Mesenchymal stem cell (in vitro differentiated cells and primary cell): Measurements from ENCODE around the gene CEP170B.

Experiments used
- DNase-seq: peaks from one replicate; pipeline ENCODE4 v3.0.0-alpha.2; 2013
- H2AFZ ChIP-seq: one replicate; pipeline ENCODE4 v1.6.1; 2013; ENCODE audit warnings: low read depth, mild to moderate bottlenecking, control low read depth, inconsistent platforms, low read length, moderate library complexity
- H2AK5ac ChIP-seq: 2 replicates; pipeline ENCODE4 v1.6.1; 2013; ENCODE audit warnings: low read length, moderate library complexity, mild to moderate bottlenecking, inconsistent platforms; ENCODE audit not compliant: severe bottlenecking
- H2BK120ac ChIP-seq: one replicate; pipeline ENCODE4 v1.6.1; 2013; ENCODE audit warnings: low read depth, mild to moderate bottlenecking, inconsistent platforms, low read length, moderate library complexity
- H2BK12ac ChIP-seq, 2 experiments: one replicate each; pipeline ENCODE4 v1.6.1; 2013; ENCODE audit warnings: inconsistent platforms in 2 of 2, low read length in 2 of 2, mild to moderate bottlenecking in 2 of 2, moderate library complexity in 2 of 2, control low read depth in 1 of 2
- H2BK15ac ChIP-seq: one replicate; pipeline ENCODE4 v1.6.1; 2013; ENCODE audit warnings: mild to moderate bottlenecking, low read depth, inconsistent platforms; ENCODE audit not compliant: poor library complexity, severe bottlenecking
- H2BK5ac ChIP-seq: 2 replicates; pipeline ENCODE4 v1.6.1; 2013; ENCODE audit warnings: low read depth, mild to moderate bottlenecking, low read length, control low read depth, inconsistent platforms; ENCODE audit not compliant: poor library complexity, severe bottlenecking
- H3K14ac ChIP-seq, 2 experiments: one replicate each; pipeline ENCODE4 v1.6.1; 2013; ENCODE audit warnings: inconsistent platforms in 2 of 2, low read length in 2 of 2, control low read depth in 1 of 2, mild to moderate bottlenecking in 1 of 2, moderate library complexity in 1 of 2
- H3K18ac ChIP-seq, 2 experiments: one replicate each; pipeline ENCODE4 v1.6.1; 2013; ENCODE audit warnings: inconsistent platforms in 2 of 2, low read length in 2 of 2, control low read depth in 1 of 2, low read depth in 1 of 2, mild to moderate bottlenecking in 1 of 2
- H3K23ac ChIP-seq, 2 experiments: one replicate each; pipeline ENCODE4 v1.6.1; 2013; ENCODE audit warnings: inconsistent platforms in 2 of 2, low read length in 2 of 2, mild to moderate bottlenecking in 2 of 2, moderate library complexity in 2 of 2, control low read depth in 1 of 2
- H3K27ac ChIP-seq: 2 replicates; pipeline ENCODE4 v1.5.1; 2013; ENCODE audit warnings: mild to moderate bottlenecking, moderate library complexity, low read length, control low read depth, inconsistent platforms; ENCODE audit not compliant: poor library complexity, severe bottlenecking
- H3K27me3 ChIP-seq, 2 experiments: 2 replicates each; pipeline versions ENCODE4 v1.6.1 to v1.7.0; 2013; ENCODE audit warnings: low read length in 2 of 2, mild to moderate bottlenecking in 2 of 2, moderate library complexity in 2 of 2, control low read depth in 1 of 2, inconsistent platforms in 1 of 2; ENCODE audit not compliant: control insufficient read depth in 1 of 2, insufficient read depth in 1 of 2
- H3K36me3 ChIP-seq, 2 experiments: 2 replicates each; pipeline versions ENCODE4 v1.6.1 to v1.7.0; 2013; ENCODE audit warnings: low read length in 2 of 2, control low read depth in 1 of 2, inconsistent platforms in 1 of 2, low read depth in 1 of 2, mild to moderate bottlenecking in 1 of 2; ENCODE audit not compliant: insufficient read depth in 2 of 2, control insufficient read depth in 1 of 2
- H3K4ac ChIP-seq, 2 experiments: one replicate each; pipeline ENCODE4 v1.6.1; 2013; ENCODE audit warnings: inconsistent platforms in 2 of 2, low read length in 2 of 2, mild to moderate bottlenecking in 2 of 2, moderate library complexity in 2 of 2, control low read depth in 1 of 2, low read depth in 1 of 2
- H3K4me1 ChIP-seq: 2 replicates; pipeline ENCODE4 v1.6.1; 2013; ENCODE audit warnings: low read depth, low read length, control low read depth; ENCODE audit not compliant: control insufficient read depth, insufficient read depth
- H3K4me2 ChIP-seq: 2 replicates; pipeline ENCODE4 v1.6.1; 2013; ENCODE audit warnings: low read length, mild to moderate bottlenecking, inconsistent platforms; ENCODE audit not compliant: poor library complexity, severe bottlenecking
- H3K4me3 ChIP-seq, 2 experiments: 2 replicates each; pipeline versions ENCODE4 v1.5.1 to v1.7.0; 2013; ENCODE audit warnings: low read length in 2 of 2, mild to moderate bottlenecking in 2 of 2, control low read depth in 1 of 2, low read depth in 1 of 2; ENCODE audit not compliant: insufficient read depth in 1 of 2
- H3K79me1 ChIP-seq: replicated peaks from 2 replicates; pipeline ENCODE4 v1.6.1; 2013; ENCODE audit warnings: mild to moderate bottlenecking, control low read depth, low read length, inconsistent platforms; ENCODE audit not compliant: poor library complexity, severe bottlenecking
- H3K9ac ChIP-seq: 2 replicates; pipeline ENCODE4 v1.7.0; 2013; ENCODE audit warnings: mild to moderate bottlenecking, low read length, moderate library complexity
- H3K9me3 ChIP-seq: 2 replicates; pipeline ENCODE4 v1.7.0; 2013; ENCODE audit warnings: mild to moderate bottlenecking, low read length; ENCODE audit not compliant: control insufficient read depth
- H4K8ac ChIP-seq: one replicate; pipeline ENCODE4 v1.6.1; 2013; ENCODE audit warnings: inconsistent platforms, mild to moderate bottlenecking, low read length, moderate library complexity
- H4K91ac ChIP-seq: one replicate; pipeline ENCODE4 v1.6.1; 2013; ENCODE audit warnings: mild to moderate bottlenecking, low read length, inconsistent platforms
- WGBS: methylation state at CpG from one replicate; pipeline ENCODE4 v1.1.7; 2013; ENCODE audit warnings: mixed read lengths; 5-methylcytosine and 5-hydroxymethylcytosine counted together

Gene CEP170B

GRCh38 chr14:104929268-104930230 is 64.5 kb downstream of the CEP170B start:
- Histone ChIP-seq H3K27me3 (peaks cover 20 to 39% of the 10 kb centered on the region in 2 experiments), H3K79me1 (no peaks in the 10 kb centered on the region), H3K9me3 (no peaks in the 10 kb centered on the region), H3K4ac (no peak overlapping the region), H2BK5ac (no peak overlapping the region), H3K18ac (no peak overlapping the region), H3K4me2 (no peak overlapping the region), H3K23ac (no peak overlapping the region), H3K14ac (no peak overlapping the region), H2BK12ac (no peak overlapping the region), H3K36me3 (peaks cover 0 to 3% of the 10 kb centered on the region in 2 experiments), H3K9ac (no peak overlapping the region), H2BK15ac (no peak overlapping the region), H2AFZ (no peak overlapping the region), H3K4me1 (peaks cover 38% of the 10 kb centered on the region), H4K91ac (no peak overlapping the region), H3K4me3 (no peak overlapping the region), H4K8ac (no peak overlapping the region), H3K27ac (no peak overlapping the region), H2BK120ac (no peak overlapping the region), H2AK5ac (no peak overlapping the region)
- DNase-seq, result no peak
- WGBS, result 94% methylated on average over 15 of the region's 15 CpGs

- H3K27me3 ChIP-seq, result peaks cover 32 to 39% of the 10 kb centered on the region in 2 experiments
- H3K4ac ChIP-seq, result no peak overlapping the region
- H3K4me2 ChIP-seq, result no peak overlapping the region
- H2BK15ac ChIP-seq, result no peak overlapping the region
- peaks cover 0 to 3% of the 10 kb centered on the region in 2 experiments for H3K36me3 ChIP-seq
- no peak for DNase-seq
- no peak overlapping the region for H2BK5ac ChIP-seq
- H3K4me1 ChIP-seq, result peaks cover 29% of the 10 kb centered on the region
- H3K23ac ChIP-seq, result no peak overlapping the region
- H3K9me3 ChIP-seq, result no peaks in the 10 kb centered on the region
- H2AK5ac ChIP-seq, result no peak overlapping the region
- no peak overlapping the region for H2BK12ac ChIP-seq
- no peak overlapping the region for H3K27ac ChIP-seq
- no peak overlapping the region for H4K91ac ChIP-seq
- H3K18ac ChIP-seq, result no peak overlapping the region
- WGBS, result 81% methylated on average over 10 of the region's 10 CpGs
- no peak overlapping the region for H2AFZ ChIP-seq
- H3K4me3 ChIP-seq, result no peak overlapping the region
- H3K14ac ChIP-seq, result no peak overlapping the region
- no peak overlapping the region for H2BK120ac ChIP-seq
- no peaks in the 10 kb centered on the region for H3K79me1 ChIP-seq
- no peak overlapping the region for H3K9ac ChIP-seq
- no peak overlapping the region for H4K8ac ChIP-seq
Observed at GRCh38 chr14:104930526-104931303, 65.6 kb downstream of the CEP170B start.

GRCh38 chr14:104931304-104931770 is 66.3 kb downstream of the CEP170B start:
- Histone ChIP-seq H2BK5ac (no peak overlapping the region), H3K14ac (no peak overlapping the region), H3K4ac (no peak overlapping the region), H2AK5ac (no peak overlapping the region), H3K27me3 (peaks cover 36 to 39% of the 10 kb centered on the region in 2 experiments), H3K23ac (no peak overlapping the region), H4K91ac (no peak overlapping the region), H3K27ac (no peak overlapping the region), H4K8ac (no peak overlapping the region), H3K79me1 (no peaks in the 10 kb centered on the region), H3K18ac (no peak overlapping the region), H3K36me3 (peaks cover 0 to 3% of the 10 kb centered on the region in 2 experiments), H3K4me1 (peaks cover 23% of the 10 kb centered on the region), H2AFZ (no peak overlapping the region), H3K4me3 (no peak overlapping the region), H3K9me3 (no peaks in the 10 kb centered on the region), H2BK120ac (no peak overlapping the region), H3K4me2 (no peak overlapping the region), H2BK12ac (no peak overlapping the region), H3K9ac (no peak overlapping the region), H2BK15ac (no peak overlapping the region)
- WGBS, result 62% methylated on average over 8 of the region's 9 CpGs
- no peak for DNase-seq
